Adipocyte (in vitro differentiated cells): ENCODE results near the gene ANO9.
"Not testable (repeated sequence)": the region's sequence is repeated elsewhere in the genome, so short reads cannot be mapped to it uniquely, and the experiment has no call there.

Experiments used
- DNase-seq: peaks from one replicate; pipeline ENCODE4 v3.0.0-alpha.2; 2015; ENCODE audit warnings: low read depth
- H3K27me3 ChIP-seq: replicated peaks from 2 replicates; pipeline ENCODE4 v1.7.0; 2013; ENCODE audit warnings: mild to moderate bottlenecking, low read length, moderate library complexity; ENCODE audit not compliant: control insufficient read depth, insufficient read depth
- H3K36me3 ChIP-seq: 2 replicates; pipeline ENCODE4 v1.7.0; 2013; ENCODE audit warnings: low read length, mild to moderate bottlenecking, moderate library complexity; ENCODE audit not compliant: control insufficient read depth, insufficient read depth, severe bottlenecking
- H3K4me1 ChIP-seq: 2 replicates; pipeline ENCODE4 v1.7.0; 2013; ENCODE audit warnings: mild to moderate bottlenecking, low read length, moderate library complexity; ENCODE audit not compliant: control insufficient read depth, insufficient read depth
- H3K4me3 ChIP-seq: 2 replicates; pipeline ENCODE4 v1.7.0; 2013; ENCODE audit warnings: mild to moderate bottlenecking, low read length, moderate library complexity
- H3K9ac ChIP-seq: 2 replicates; pipeline ENCODE4 v1.7.0; 2013; ENCODE audit warnings: mild to moderate bottlenecking, low read length, moderate library complexity
- H3K9me3 ChIP-seq: 2 replicates; pipeline ENCODE4 v1.7.0; 2013; ENCODE audit warnings: mild to moderate bottlenecking, low read length, moderate library complexity; ENCODE audit not compliant: control insufficient read depth

The ANO9 gene

DNA sequence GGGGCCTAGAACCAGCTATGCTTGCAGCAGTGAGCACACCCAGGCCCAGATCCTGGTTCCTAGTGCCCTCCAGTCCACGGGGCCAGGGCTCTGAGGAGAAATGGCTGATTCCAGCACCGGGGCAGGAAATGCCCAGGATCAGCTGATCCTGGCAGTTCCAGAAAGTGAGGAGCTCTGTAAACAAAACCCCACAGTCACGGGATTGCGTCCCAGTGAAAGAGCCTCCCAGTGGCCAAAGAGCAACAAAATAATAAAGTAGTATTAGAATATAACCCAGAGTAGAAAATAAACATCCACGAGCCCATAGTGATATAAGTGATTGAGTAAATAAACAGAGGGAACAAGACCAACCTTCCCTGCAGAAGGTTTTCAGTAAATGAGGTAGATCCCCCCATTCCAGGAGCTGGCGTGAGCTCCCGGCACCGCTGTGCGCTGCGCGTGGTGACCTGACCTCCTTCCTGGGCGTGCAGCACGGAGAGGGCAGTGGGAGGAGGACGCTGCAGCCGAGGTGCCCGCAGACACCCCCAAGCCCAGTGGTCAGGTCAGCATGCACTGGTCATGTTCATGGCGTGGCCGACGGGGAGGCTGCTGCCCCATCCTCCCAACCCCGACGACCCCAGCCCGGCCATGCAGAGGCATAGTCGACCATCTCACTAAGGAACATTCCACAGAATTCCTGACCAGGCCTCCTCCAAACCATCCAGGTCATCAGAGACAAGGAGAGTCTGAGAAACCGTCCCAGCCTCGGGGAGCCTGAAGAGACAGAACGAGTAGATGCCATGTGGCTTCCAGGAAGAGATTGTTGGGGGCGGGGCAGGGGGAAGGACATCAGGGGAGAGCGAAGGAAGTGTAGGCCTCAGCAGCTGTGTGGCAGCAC, 28.1 kb upstream of the ANO9 start:
- H3K9me3 ChIP-seq, result no peaks in the 10 kb centered on the region
- peaks cover 3% of the 10 kb centered on the region for H3K36me3 ChIP-seq
- H3K4me3 ChIP-seq, result peak overlapping the region; percentile 74
- H3K9ac ChIP-seq, result peak overlapping the region; percentile 76
- DNase-seq, result peak; percentile 74
- no peaks in the 10 kb centered on the region for H3K27me3 ChIP-seq
- peaks cover 11% of the 10 kb centered on the region for H3K4me1 ChIP-seq

GRCh38 chr11:469026-469683, 27.3 kb upstream of the ANO9 start:
- H3K36me3 ChIP-seq, H3K9me3 ChIP-seq, DNase-seq, H3K27me3 ChIP-seq: not testable (repeated sequence)
- Histone ChIP-seq H3K9ac (peak overlapping the region; percentile 76), H3K4me1 (peaks cover 11% of the 10 kb centered on the region), H3K4me3 (peak overlapping the region; percentile 74)

- H3K9me3 ChIP-seq, result no peaks in the 10 kb centered on the region
- no peak overlapping the region for H3K9ac ChIP-seq
- DNase-seq, result no peak
- H3K27me3 ChIP-seq, result no peaks in the 10 kb centered on the region
- H3K4me1 ChIP-seq, result peaks cover 11% of the 10 kb centered on the region
- H3K36me3 ChIP-seq, result peaks cover 6% of the 10 kb centered on the region
- no peak overlapping the region for H3K4me3 ChIP-seq
Measured at GRCh38 chr11:468493-468892, 26.7 kb upstream of the ANO9 start.

DNA sequence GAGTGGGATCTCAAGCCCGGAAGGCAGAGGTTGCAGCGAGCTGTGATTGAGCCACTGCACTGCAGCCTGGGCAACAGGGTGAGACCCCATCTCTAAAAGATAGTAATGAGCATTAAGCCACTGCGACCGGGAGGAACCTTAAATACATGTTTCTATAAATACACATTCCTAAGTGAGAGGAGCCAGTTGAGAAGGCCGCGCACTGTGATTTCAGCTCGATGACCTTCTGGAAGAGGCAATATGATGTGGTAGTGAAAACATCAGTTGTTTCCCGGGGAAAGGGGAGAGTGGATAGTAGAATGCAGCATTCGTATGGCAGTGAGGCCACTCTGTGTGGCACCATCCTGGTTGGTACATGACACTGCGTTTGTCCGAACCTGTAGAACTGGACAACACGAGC, 26.2 kb upstream of the ANO9 start:
- H3K9me3 ChIP-seq, result no peaks in the 10 kb centered on the region
- no peak overlapping the region for H3K4me3 ChIP-seq
- H3K9ac ChIP-seq, result no peak overlapping the region
- peaks cover 11% of the 10 kb centered on the region for H3K4me1 ChIP-seq
- H3K27me3 ChIP-seq, result no peaks in the 10 kb centered on the region
- H3K36me3 ChIP-seq, result peaks cover 6% of the 10 kb centered on the region
- DNase-seq, result no peak

- Histone ChIP-seq H3K27me3 (no peaks in the 10 kb centered on the region), H3K9ac (no peak overlapping the region), H3K4me3 (no peak overlapping the region), H3K4me1 (peaks cover 11% of the 10 kb centered on the region), H3K9me3 (no peaks in the 10 kb centered on the region), H3K36me3 (peaks cover 6% of the 10 kb centered on the region)
- DNase-seq, result no peak
Measured at GRCh38 chr11:465896-466530, 24.2 kb upstream of the ANO9 start.

- Histone ChIP-seq H3K9me3 (no peaks in the 10 kb centered on the region), H3K4me3 (no peak overlapping the region), H3K36me3 (peaks cover 17% of the 10 kb centered on the region), H3K9ac (no peak overlapping the region), H3K27me3 (no peaks in the 10 kb centered on the region), H3K4me1 (peaks cover 1% of the 10 kb centered on the region)
- no peak for DNase-seq
Measured at GRCh38 chr11:464316-464715, 22.5 kb upstream of the ANO9 start.

DNA sequence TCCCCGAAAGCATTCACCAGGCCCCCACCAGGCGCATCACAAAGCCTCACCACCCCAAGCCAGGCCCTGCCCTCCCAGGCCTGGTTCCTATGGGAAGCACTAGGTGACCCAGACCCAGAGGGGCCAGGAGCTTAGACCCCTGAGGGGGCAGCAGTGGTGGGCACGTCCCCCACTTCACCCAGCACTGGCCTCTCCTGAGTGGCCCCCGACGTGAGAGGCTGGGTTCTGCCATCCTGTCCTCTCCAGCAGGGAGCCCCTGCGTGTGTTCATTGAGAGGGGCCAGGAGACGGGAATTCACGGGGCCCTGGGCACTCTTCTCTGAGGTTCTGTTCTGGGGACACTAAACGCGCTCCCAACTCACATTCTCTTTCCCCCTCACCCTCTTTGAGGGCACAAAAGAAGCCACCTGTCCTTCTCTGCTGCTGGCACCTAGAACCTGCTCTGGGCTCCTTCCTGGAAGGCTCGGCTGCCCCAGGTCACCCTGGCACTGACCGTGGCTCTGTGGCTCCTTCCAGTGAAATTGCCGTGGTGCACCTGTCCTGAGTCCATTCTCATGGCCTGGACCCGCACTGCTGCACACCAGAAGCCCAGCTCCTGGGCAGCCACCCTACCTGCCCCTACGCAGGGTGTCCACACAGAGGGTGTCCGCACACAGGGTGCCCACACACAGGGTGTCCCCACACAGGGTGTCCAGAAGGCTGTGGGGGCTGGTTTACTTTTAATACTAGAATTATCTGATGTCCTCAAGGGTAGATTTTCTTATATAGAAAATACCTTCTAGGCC, 20.5 kb upstream of the ANO9 start:
- no peaks in the 10 kb centered on the region for H3K9me3 ChIP-seq
- peaks cover 17% of the 10 kb centered on the region for H3K36me3 ChIP-seq
- no peaks in the 10 kb centered on the region for H3K27me3 ChIP-seq
- H3K9ac ChIP-seq, result no peak overlapping the region
- no peaks in the 10 kb centered on the region for H3K4me1 ChIP-seq
- DNase-seq, result no peak
- H3K4me3 ChIP-seq, result no peak overlapping the region

DNA sequence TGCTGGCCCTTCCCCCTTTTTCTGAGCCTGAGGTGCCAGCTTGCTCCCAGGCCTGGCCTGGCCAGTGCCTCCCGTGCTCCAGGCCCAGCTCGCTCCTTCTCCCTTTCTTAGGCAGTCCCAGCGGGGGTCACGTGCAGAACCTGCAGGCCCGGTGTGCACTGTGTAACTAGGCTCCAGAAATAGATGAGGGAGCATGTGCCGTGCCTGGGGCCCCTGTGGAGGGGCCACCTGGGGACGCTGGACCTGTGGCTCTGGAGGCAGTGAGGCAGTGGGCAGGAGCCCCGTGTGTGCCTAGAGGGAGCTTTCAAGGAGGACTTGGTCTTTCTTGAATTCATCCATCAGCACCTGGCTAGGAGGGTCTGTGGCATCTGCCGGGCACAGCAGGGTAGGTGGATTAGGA, 19.8 kb upstream of the ANO9 start:
- no peaks in the 10 kb centered on the region for H3K4me1 ChIP-seq
- H3K27me3 ChIP-seq, result no peaks in the 10 kb centered on the region
- no peak for DNase-seq
- H3K36me3 ChIP-seq, result peaks cover 17% of the 10 kb centered on the region
- H3K9me3 ChIP-seq, result no peaks in the 10 kb centered on the region
- no peak overlapping the region for H3K4me3 ChIP-seq
- no peak overlapping the region for H3K9ac ChIP-seq

DNA sequence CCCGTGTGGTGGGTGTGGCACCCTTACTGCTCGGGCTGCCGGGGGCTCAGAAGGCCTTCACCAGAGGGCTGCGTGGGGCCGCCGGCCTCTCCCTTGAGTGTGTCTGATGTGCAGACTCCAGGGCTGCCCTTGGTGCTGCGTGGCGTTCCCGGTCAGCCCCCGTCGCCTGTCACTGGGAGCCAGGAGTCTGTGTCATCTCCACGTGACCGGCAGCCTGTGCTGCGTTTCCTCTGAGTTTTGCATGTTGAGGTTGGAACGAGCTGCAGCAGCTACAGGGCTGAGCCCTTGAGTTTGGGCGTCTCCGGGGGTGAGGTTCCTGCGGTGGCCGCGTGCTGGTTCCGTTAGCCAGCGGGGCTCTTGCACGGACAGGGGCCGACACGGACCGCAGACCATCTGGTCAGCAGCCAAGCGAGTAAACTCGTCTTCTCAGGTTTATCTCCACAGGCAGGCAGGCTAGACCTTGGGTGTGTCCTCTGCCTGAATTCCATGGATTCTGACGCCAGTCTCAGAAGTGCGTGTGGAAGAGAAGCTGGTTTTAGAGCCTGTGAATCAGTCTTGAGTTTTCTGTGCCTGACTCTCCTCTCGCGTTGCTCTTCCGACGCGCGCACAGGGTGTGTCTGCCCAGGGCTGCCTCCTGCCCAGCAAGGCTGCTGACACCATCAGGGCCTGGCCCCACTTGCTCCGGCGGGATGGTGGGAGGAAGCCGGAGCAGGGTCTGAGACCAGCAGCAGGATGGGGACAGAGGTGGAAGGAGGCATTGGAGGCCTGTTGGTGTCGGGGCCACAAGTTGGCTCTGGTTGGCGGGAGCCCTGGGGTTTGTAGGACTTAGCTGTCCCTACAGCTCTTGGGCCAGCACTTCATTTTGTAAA, 18.8 kb upstream of the ANO9 start:
- Histone ChIP-seq H3K36me3 (peaks cover 17% of the 10 kb centered on the region), H3K9ac (no peak overlapping the region), H3K9me3 (no peaks in the 10 kb centered on the region), H3K4me3 (no peak overlapping the region), H3K27me3 (no peaks in the 10 kb centered on the region), H3K4me1 (no peaks in the 10 kb centered on the region)
- no peak for DNase-seq

DNA sequence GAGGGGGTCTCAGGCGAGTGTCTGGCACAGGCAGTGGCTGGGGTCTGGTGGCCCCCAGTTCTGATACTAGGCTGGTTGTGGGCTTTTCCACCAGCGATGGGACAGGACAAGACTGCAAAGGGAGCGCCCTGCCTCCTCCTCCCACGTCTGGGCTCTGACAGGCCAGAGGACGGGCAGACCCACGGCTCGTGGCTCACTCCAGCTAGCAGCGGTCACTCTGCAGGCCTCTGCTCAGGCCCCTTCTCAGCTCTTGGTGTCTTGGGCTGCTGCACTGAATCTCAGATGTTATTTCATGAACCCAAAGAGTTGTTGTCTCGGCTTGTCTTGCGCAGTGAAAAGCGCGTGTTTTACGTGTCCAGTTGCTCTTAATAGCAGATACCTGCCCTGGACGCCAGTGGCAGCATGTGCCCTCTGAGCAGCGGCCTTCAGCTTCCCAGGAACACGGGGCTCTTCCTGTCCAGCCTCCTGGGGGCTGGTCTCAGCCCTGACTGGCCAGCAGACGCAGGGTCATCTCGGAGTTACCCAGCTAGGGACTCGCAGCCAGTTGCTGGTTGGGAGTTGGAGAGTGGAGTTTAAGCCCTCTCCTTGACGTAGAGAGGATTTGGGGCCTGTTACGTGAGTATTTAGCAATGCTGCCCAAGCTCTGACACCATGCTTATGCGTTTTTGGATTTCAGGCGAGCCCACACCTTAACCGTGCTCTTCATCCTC, 17.9 kb upstream of the ANO9 start:
- DNase-seq, result no peak
- H3K4me3 ChIP-seq, result no peak overlapping the region
- H3K4me1 ChIP-seq, result no peaks in the 10 kb centered on the region
- no peak overlapping the region for H3K9ac ChIP-seq
- H3K36me3 ChIP-seq, result peaks cover 11% of the 10 kb centered on the region
- no peaks in the 10 kb centered on the region for H3K9me3 ChIP-seq
- no peaks in the 10 kb centered on the region for H3K27me3 ChIP-seq
